GM08714 (cell line): ENCODE measurements around the gene TBC1D1.

Source experiments
- H3K4me3 ChIP-seq: fragments of 200-500 bp; sonication (Bioruptor generic); 2 replicates; pipeline ENCODE4 v1.5.1; 2014; ENCODE audit warnings: mild to moderate bottlenecking, low read length, inconsistent platforms
- ZNF274 ChIP-seq: IDR thresholded peaks from 2 replicates; pipeline ENCODE4 v1.6.1; 2012; ENCODE audit warnings: mild to moderate bottlenecking, low read depth, low read length

Gene TBC1D1, protein sequence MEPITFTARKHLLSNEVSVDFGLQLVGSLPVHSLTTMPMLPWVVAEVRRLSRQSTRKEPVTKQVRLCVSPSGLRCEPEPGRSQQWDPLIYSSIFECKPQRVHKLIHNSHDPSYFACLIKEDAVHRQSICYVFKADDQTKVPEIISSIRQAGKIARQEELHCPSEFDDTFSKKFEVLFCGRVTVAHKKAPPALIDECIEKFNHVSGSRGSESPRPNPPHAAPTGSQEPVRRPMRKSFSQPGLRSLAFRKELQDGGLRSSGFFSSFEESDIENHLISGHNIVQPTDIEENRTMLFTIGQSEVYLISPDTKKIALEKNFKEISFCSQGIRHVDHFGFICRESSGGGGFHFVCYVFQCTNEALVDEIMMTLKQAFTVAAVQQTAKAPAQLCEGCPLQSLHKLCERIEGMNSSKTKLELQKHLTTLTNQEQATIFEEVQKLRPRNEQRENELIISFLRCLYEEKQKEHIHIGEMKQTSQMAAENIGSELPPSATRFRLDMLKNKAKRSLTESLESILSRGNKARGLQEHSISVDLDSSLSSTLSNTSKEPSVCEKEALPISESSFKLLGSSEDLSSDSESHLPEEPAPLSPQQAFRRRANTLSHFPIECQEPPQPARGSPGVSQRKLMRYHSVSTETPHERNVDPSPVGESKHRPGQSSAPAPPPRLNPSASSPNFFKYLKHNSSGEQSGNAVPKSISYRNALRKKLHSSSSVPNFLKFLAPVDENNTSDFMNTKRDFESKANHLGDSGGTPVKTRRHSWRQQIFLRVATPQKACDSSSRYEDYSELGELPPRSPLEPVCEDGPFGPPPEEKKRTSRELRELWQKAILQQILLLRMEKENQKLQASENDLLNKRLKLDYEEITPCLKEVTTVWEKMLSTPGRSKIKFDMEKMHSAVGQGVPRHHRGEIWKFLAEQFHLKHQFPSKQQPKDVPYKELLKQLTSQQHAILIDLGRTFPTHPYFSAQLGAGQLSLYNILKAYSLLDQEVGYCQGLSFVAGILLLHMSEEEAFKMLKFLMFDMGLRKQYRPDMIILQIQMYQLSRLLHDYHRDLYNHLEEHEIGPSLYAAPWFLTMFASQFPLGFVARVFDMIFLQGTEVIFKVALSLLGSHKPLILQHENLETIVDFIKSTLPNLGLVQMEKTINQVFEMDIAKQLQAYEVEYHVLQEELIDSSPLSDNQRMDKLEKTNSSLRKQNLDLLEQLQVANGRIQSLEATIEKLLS (N-terminal part only)

DNA sequence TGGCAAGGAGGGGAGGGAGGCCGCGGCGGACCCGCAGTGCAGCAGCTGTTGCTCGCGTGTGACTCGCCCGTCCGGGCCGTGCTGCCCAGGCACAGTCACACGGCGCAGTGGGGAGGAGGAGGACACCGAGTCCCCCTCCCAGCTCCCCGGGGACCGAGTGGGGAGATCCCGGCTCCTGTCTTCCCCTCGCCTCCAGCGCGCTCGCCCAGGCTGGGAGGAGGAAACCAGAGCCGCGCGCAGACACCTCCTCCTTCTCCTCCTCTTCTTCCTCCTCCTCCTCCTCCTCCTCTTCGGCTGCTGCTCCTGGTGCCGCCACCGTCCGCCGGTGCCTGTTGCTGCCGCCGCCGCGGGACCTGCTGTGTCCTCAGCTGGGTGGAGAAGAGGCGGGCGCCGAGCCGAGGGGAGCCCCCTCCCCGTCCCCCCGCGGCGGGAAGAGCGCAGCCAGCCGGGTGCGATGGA is at the start of gene TBC1D1:
Gene TBC1D1 (plus strand): TSS at position 284 of the 459 bp plus-strand sequence. CDS start 11,012 bp downstream, outside the sequence.
- TF ChIP-seq ZNF274 = no peak
- H3K4me3 ChIP-seq = peak within 1 kb of the TSS; percentile 85

DNA sequence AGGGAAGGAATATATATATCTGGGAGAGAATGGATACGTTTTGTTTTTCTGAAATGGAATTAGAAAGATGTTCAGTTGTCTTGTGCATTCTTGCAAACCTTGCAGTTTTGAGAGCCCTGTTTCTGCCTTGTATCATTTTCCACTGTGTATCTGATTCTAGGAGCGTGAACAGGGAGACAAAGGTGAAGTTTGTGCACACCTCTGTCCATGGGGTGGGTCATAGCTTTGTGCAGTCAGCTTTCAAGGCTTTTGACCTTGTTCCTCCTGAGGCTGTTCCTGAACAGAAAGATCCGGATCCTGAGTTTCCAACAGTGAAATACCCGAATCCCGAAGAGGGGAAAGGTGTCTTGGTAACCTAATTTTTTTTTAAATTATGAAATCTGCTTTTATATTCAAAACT is 46.7 kb upstream of the TBC1D1 start:
- no peak for TF ChIP-seq ZNF274
- H3K4me3 ChIP-seq = no peak overlapping the region

DNA sequence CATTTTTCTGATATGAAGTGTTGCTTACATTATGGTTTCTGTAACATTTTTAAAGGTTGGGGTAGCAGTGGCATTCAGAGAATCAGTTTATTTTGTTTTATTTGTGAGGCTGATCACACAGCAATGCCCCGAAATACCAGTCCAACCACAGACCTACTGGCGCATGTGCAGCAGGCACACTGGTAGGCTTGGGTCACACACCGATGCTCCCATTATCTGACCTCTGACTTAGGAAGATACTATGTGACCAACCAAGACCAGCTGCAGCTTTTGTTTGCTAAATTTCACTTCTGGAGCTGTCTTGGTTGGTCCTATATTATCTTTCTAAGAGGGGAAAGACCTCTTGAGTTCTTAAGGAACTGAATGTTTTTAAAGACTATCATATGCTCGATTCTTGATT is 45.7 kb upstream of the TBC1D1 start:
- TF ChIP-seq ZNF274 = no peak
- H3K4me3 ChIP-seq = no peak overlapping the region

DNA sequence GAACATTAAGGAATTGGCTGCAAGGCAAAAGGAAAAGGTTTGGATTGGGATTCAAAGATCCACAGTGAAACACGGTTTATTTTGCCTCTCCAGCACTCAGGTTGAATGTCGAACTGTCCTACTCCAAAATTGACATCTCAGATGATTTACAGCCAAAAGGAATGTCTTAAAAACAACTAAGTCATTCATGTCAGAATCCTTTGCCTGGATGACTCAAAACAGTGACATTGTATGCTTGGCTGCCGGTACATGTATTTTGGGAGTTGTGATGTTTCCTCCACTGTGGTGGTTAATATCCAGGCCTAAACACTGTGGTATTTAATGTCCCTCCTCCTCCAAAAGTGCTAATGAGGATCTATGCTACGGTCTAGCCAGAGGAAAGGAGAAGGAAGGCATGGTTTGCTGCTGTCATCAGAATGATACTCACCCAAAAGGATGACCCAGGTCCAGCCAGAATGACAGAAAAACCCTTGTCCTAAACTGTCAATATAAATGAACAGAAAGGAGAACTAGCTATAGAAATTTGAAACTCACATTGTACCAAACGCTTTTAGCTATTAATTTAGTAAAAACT is 43.5 kb upstream of the TBC1D1 start:
- no peak for TF ChIP-seq ZNF274
- no peak overlapping the region for H3K4me3 ChIP-seq

DNA sequence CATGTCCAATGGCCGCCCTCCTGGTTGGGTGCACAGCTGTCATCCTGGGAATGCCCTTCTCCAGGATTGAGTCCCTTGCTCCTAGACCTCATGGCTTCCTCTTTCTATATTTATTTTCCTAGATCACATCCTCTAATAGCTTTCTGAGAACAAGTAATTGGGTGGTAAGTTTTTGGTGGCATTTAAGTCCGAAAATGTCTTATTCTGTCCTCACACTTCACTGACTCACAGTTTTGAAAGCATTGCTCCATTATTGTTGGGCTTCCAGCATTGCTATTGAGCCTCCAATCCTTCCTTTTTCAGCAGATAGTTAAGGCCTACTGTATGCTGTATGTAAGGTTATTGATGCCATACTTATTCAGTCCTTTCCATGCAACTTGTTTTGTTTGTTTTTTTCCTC is 38.5 kb upstream of the TBC1D1 start:
- no peak for TF ChIP-seq ZNF274
- H3K4me3 ChIP-seq = no peak overlapping the region

DNA sequence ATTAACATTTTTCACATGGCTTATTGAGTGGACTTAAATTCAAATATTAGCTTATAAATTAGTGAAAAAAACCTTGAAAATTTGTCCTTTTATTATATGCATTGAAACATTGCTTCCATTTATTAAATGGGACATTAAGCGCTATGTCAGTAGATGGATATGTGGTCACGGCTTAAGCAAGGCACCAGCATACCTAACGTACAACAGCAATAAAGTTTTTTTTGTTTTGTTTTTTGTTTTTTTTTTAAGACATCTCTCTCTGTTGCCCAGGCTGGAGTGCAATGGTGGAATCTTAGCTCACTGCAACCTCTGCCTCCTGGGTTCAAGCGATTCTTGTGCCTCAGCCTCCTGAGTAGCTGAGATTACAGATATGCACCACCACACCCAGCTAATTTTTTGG is 32.8 kb upstream of the TBC1D1 start:
- TF ChIP-seq ZNF274 = no peak
- H3K4me3 ChIP-seq = no peak overlapping the region

DNA sequence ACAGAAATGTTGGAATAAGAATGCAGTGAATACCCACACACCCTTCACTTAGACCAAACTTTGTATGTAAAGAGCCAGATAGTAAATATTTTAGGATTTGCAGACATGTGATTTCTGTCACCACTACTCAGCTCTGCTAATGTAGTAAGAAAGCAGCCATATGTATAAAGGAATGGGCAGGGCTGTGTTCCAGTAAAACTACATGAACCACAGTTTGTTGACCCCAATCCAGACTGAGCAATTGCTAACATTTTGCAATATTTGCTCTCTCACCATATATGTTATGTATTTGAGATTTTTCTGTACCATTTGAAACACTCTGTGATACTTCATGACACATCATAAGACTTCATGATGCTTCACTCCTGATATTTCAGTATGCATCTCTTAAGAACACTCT is 32.0 kb upstream of the TBC1D1 start:
- no peak for TF ChIP-seq ZNF274
- no peak overlapping the region for H3K4me3 ChIP-seq

DNA sequence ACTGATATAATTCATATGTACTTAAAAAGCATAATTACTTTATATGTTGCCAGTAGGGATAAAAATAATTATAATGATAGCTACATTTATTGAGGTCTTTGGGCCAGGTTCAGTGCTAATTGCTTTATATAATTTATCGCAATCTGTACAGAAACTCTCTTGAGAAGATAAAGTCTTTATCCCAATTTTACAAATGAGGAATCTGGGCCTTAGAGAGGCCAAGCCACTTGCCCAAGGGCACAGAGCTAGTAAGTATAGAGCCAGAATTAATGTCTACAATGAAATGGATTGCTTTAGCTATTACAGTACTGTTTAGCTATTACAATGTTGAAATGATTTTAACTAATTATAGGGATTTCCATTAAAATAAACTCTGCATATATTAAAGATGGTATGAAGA is 30.6 kb upstream of the TBC1D1 start:
- TF ChIP-seq ZNF274 = no peak
- no peak overlapping the region for H3K4me3 ChIP-seq

DNA sequence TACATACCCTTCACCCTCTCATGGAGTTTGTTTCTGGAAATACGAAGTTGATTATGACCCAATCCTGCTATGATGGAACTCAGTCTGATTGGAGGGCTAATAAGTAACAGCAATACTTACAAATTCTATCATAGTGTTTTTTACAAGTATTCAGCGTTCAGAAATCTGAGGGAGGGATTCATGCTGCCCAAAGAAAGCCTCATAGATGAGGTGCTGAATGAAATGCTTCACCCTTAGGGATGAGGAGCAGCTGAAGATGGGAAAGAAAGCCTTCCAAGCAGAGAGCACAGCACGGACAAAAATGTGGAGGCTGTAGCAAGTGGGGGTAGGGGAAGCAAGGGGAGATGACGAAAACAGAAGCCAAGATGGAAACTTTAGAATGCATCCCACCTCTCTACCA is 27.9 kb upstream of the TBC1D1 start:
- no peak for TF ChIP-seq ZNF274
- no peak overlapping the region for H3K4me3 ChIP-seq

DNA sequence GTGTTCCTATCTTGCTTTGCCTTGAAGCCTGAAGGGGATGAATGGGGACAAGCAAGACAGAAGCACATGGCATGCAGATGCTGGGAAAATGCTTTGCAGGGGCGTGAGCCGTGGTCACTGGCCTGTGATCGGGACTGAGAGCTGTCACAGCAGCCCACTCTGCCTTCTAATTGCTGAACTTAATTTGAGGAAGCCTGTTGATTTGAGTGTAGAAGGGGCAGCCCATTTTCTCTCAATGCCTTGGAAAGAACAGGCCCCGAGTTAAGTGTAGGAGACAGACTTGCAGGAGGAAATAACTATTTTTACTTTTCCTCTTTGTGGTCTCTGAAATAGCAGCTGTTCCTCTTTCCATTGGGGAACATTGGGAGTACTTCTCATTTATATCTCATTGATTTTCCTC is 26.1 kb upstream of the TBC1D1 start:
- TF ChIP-seq ZNF274 = no peak

DNA sequence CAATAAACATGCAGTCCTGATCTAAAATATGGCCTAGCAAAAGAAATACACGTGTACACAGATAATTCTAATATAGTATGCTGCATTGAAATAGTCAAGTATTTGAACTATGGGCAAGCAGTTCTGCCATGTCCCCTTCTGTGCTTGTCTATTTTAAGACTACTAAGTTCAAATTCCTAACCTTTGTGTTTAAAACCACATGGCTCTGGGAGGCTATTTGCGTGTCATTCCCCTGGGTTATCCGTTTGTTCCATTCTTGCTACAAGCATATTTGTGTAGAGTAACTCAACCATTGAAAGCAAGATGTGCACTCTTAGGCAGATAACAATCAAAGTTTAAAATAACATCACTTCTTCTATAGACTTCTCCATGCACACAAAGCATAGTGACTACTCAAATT is 25.4 kb upstream of the TBC1D1 start:
- H3K4me3 ChIP-seq = no peak overlapping the region
- TF ChIP-seq ZNF274 = no peak

More for the DNA sequence above, 26.1 kb upstream of the TBC1D1 start:
- no peak overlapping the region for H3K4me3 ChIP-seq

DNA sequence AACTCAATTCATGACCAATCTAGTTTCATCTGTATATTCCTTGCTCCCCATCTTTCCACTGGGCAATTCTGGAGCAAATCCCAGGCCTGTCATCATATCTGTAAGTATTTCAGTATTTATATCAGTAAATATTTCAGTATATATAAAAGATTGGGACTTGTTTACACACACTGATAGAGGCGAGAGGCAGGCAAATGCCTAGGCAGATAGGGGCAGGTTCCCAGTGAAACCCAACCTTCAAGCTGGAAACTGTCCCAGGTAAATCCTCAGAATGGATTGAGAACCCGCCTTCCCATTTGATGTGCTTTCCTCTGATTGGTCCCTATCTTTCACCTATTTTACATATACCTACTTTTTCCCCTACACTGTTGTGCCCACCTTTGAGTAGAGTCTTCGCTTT is 23.8 kb upstream of the TBC1D1 start:
- no peak for TF ChIP-seq ZNF274
- no peak overlapping the region for H3K4me3 ChIP-seq

DNA sequence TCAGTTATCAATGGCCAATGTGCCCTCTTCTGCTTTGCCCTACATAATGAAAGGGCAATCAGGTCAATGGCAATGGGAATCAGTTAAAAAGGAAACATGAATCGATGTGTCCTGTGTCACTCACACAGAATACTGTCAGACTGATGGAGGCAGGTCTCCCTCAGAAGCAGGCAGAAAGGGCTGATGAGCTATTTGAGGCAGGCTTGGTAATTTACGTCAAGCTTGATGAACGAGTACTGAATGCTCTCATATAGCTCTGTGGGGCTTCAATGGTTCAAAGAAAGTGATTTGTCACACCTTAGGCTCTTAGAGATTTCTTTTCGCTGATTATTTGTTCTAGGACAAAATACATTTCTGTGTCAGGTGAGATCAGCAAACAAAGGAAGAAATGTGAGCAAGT is 22.6 kb upstream of the TBC1D1 start:
- H3K4me3 ChIP-seq = no peak overlapping the region
- no peak for TF ChIP-seq ZNF274
